Pancreas (tissue), 10 donors: ENCODE results near the gene AHRR. TPM values are rescaled to one million over a fixed set of nuclear protein-coding genes. Genes with fewer than 3 reads are reported as not detected.

Experiments
- ATAC-seq, 4 donors: fragments of 200-7000 bp; cut with Tn5 transposase; one replicate each; pipeline versions ENCODE4 v1.8.0 to v1.9.1; 2020; ENCODE audit warnings: mild to moderate bottlenecking in 4 of 4, moderate library complexity in 4 of 4
- DNase-seq, 6 donors: peaks; one replicate each; pipeline ENCODE4 v3.0.0-alpha.2; 2020
- FAIRE-seq: peaks from 2 replicates; lab custom pipeline; 2012; peaks lifted over from hg19 to GRCh38; lab: Jason Lieb, UNC
- H3K27ac ChIP-seq, 4 donors: fragments of 200-600 bp; sonication (generic); 1 replicate in 3 of 4; 2 replicates in 1 of 4; pipeline versions ENCODE4 v1.5.0 to v1.8.0; 2020
- H3K27me3 ChIP-seq, 4 donors: fragments of 200-600 bp; one replicate each; pipeline ENCODE4 v1.8.0; 2021
- H3K36me3 ChIP-seq, 3 donors: fragments of 200-600 bp; sonication (generic) in 1 of 3; one replicate each; pipeline versions ENCODE4 v1.5.0 to v1.8.0; 2020 to 2021
- H3K4me1 ChIP-seq, 3 donors: fragments of 200-600 bp; one replicate each; pipeline ENCODE4 v1.8.0; 2021
- H3K4me3 ChIP-seq, 4 donors: fragments of 200-600 bp; sonication (generic) in 2 of 4; one replicate each; pipeline versions ENCODE4 v1.5.0 to v1.8.0; 2020 to 2021
- H3K9me3 ChIP-seq, 4 donors: fragments of 200-600 bp; one replicate each; pipeline ENCODE4 v1.8.0; 2021
- WGBS, 2 donors: extraction: QIAGEN DNeasy Blood & Tissue Kit; methylation state at CpG; one replicate each; pipeline ENCODE4 v1.1.7; 2013; 5-methylcytosine and 5-hydroxymethylcytosine counted together
- intact Hi-C, 3 donors: fragments of 100-400 bp; cut with DNase I; formaldehyde crosslinking; loops; one replicate each; pipeline versions ENCODE4 v1.11.1 to v1.14.2; 2022
- polyA plus RNA-seq, 2 donors: library from polyadenylated mRNA; stranded (reverse); fragments of 200-250 nt; gene quantifications; one replicate each; pipeline ENCODE4 v1.2.3, GENCODE V29; 2013
- total RNA-seq, 6 donors: library from RNA; stranded (reverse); fragmentation: NEBNext Ultra II Directional in 4 of 6; extraction: Animal tissue kit (Norgen Biotek cat#: 25700) in 4 of 6; gene quantifications; one replicate each; pipeline versions ENCODE4 v1.2.1 to v1.2.4, GENCODE V29; 2021 to 2023
- TF ChIP-seq, protein P1 (sequence below), 4 donors: fragments of 200-600 bp; sonication (generic) in 3 of 4; IDR thresholded peaks; one replicate each; pipeline versions ENCODE4 v1.5.0 to v1.8.0; 2021; ENCODE audit warnings: antibody characterized with exemption in 4 of 4
- donor health status: healthy with polysubstance abuse.
- donor health status: DM: no; HTN: no; CAD: no; lungs with moderate emphysema.
- donor health status: DM: no; HTN: no; CAD: no.
- donor health status: control.
- donor health status: control.
- donor health status: Bipolar disorder and iron deficiency.
- donor health status: DM: yes; HTN: yes; CAD: no.
- donor health status: DM: no; HTN: no; CAD: no.
- donor health status: DM: no; HTN: no; CAD: no.
- donor health status: DM: yes; HTN: yes; CAD: no.

Gene AHRR
- total and polyA plus RNA-seq, 8 donors, result 0.34 to 1.7 (median 0.69) TPM

DNA sequence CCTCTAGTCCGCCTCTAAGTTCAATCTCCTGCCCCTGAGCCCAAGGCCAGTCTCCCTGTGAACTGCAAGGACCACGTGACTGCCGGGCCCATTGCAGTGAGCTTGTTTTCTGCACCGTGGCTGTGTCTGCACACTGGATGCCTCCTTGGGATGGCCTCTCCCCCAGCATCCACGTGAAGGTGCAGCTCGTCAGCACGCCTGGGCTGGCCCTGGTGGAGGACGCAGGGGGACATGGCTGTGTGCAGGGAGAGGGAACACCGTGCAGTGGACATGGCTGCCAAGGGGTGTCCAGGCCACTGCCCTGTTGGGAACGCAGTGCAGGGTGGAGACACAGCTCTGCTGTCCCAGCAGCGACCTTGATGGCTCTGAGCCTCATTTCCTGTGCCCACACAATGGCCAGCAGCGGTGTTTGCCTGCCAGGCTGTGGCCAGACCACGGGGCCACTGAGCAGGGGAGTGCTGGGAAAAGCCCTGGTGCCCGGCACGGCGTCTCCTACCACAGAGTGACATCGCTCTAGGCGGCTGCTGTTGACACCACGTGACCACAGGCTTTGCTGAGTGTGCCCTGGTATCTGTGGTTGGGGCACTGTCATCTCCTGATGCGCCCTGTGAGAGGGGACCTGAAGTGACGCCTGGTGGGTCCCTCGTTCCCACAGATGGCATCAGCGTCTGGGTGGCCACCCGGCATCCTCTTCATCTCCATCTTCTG lies 94.6 kb downstream of the AHRR start:
- intact Hi-C loops, result no loop called here
- peak in 2 of 6 donors; percentile 47 to 58 for DNase-seq
- Histone ChIP-seq H3K9me3 (no peaks in the 10 kb centered on the region), H3K36me3 (no peaks in the 10 kb centered on the region), H3K4me1 (no peaks in the 10 kb centered on the region), H3K4me3 (no peak overlapping the region), H3K27me3 (peaks cover 0 to under 1% (median 0%) of the 10 kb centered on the region in 4 donors), H3K27ac (no peak overlapping the region)
- FAIRE-seq, result no peak
- TF ChIP-seq, protein P1, sequence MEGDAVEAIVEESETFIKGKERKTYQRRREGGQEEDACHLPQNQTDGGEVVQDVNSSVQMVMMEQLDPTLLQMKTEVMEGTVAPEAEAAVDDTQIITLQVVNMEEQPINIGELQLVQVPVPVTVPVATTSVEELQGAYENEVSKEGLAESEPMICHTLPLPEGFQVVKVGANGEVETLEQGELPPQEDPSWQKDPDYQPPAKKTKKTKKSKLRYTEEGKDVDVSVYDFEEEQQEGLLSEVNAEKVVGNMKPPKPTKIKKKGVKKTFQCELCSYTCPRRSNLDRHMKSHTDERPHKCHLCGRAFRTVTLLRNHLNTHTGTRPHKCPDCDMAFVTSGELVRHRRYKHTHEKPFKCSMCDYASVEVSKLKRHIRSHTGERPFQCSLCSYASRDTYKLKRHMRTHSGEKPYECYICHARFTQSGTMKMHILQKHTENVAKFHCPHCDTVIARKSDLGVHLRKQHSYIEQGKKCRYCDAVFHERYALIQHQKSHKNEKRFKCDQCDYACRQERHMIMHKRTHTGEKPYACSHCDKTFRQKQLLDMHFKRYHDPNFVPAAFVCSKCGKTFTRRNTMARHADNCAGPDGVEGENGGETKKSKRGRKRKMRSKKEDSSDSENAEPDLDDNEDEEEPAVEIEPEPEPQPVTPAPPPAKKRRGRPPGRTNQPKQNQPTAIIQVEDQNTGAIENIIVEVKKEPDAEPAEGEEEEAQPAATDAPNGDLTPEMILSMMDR (IDR thresholded peaks at IDR 0.05), result no peak
- ATAC-seq, result no peak
- 77 to 78% methylated on average over 24 of the region's 24 CpGs for WGBS, 2 donors

DNA sequence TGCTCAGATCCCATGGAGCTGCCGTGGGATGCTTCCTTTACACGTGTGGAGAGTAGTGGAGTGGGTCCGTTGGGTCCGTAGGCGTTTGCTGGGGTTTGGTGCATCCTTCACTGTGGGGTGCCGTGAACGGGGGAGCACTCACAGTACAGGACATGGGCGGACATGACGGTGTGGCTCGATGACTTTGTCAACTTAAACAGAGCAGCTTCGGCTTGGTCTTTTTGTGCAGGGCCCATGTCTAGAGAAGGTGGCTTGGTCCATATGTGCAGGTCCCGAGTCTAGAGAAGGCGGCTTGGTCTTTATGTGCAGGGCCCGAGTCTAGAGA lies 95.1 kb downstream of the AHRR start:
- Histone ChIP-seq H3K9me3 (no peaks in the 10 kb centered on the region), H3K27ac (no peak overlapping the region), H3K4me1 (no peaks in the 10 kb centered on the region), H3K36me3 (no peaks in the 10 kb centered on the region), H3K4me3 (no peak overlapping the region), H3K27me3 (no peaks in the 10 kb centered on the region)
- DNase-seq, result no peak
- intact Hi-C loops, result no loop called here
- FAIRE-seq, result no peak
- TF ChIP-seq, protein P1 (IDR thresholded peaks at IDR 0.05), result no peak
- 89 to 95% methylated on average over 14 of the region's 14 CpGs for WGBS, 2 donors
- ATAC-seq, result no peak

DNA sequence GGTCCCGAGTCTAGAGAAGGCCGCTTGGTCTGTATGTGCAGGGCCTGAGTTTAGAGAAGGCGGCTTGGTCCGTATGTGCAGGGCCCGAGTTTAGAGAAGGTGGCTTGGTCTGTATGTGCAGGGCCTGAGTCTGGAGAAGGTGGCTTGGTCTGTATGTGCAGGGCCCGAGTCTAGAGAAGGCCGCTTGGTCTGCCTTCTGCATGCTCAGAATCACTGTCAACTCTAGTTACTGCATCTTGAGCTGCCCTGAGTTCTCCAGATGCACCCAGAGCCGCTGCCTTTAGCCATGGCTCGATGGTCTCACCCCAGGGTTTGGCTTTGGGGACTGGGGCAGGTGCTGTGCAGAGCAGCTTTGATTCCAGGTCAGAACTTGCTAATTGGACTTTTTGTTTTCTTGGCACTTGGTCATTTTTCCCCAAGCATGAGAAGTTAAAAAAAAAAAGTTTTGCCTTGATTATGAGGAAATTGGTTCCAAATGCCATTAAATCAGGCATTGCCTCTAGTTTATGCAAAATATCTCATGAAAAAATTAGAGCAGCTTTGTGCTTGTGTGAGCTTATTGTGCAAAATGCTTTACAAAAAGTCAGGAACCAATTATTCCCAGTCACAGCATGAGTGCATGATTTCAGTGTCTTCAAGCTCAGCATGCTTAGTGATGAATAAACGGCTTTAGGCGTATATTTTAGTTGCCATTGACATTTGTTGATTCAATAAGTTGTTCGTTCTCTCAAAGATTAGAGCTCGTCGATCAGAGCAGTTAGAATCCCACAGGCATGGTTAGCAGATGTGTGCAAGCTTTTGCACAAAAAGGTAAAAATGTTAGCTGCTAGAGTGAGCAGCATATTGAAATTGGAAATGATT lies 96.0 kb downstream of the AHRR start:
- TF ChIP-seq, protein P1 (IDR thresholded peaks at IDR 0.05), result no peak
- Histone ChIP-seq H3K27ac (no peak overlapping the region), H3K9me3 (no peaks in the 10 kb centered on the region), H3K27me3 (no peaks in the 10 kb centered on the region), H3K36me3 (no peaks in the 10 kb centered on the region), H3K4me3 (no peak overlapping the region), H3K4me1 (no peaks in the 10 kb centered on the region)
- ATAC-seq (no peak), DNase-seq (peak in 1 of 6 donors; percentile 22), FAIRE-seq (no peak)
- 72 to 79% methylated on average over 14 of the region's 14 CpGs for WGBS, 2 donors
- intact Hi-C loops, result no loop called here

DNA sequence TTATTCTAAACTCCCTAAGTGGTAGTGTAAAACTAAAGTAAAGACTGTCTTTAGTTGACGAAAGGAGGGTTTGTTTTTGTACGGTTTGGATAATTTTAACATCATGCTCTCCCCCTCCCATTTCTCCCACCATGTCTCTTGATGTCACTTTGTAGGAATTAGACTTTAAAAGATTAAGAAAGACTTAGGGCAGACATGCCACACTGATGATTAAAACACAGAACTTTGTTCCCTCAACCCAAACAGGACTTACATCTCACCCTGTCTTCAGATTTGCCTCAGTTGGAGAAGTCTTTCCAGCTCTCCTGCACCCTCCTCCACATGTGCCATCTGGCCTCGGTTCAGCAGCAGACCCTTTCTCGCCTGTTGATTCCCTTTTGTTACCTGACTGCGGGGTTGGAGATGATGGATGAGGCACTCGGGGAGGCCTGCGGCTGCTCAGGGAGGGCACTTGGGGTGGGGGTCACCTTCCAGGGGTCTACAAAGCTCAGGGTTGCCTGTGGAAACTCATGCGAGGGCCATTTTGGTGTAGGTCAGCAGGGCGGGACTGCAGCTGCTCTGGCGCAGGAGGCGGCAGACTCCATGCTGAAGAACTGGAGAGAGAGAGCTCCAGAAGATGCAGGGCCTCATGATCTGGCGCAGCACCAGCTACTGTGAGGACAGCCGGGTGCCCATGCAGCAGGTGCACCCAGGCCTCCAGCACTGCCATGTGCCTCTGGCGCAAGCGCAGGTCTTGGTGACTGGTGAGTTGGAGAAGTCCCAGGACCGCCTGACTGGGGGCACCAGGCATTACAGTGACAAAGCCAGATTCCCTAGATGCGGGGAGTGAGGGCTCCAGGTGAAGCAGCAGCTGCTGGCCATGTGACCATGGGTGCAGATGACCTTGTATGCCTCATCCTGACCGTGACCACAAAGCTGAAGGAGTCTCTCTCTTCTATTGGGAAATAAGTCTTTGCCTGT lies 96.9 kb downstream of the AHRR start:
- Histone ChIP-seq H3K27ac (no peak overlapping the region), H3K4me1 (no peaks in the 10 kb centered on the region), H3K4me3 (no peak overlapping the region), H3K9me3 (no peaks in the 10 kb centered on the region), H3K27me3 (no peaks in the 10 kb centered on the region), H3K36me3 (no peaks in the 10 kb centered on the region)
- TF ChIP-seq, protein P1 (IDR thresholded peaks at IDR 0.05), result no peak
- intact Hi-C loops, result no loop called here
- ATAC-seq (no peak), FAIRE-seq (no peak), DNase-seq (peak in 2 of 6 donors; percentile 37 to 48)
- WGBS, 2 donors, result 70 to 74% methylated on average over 18 of the region's 18 CpGs
